ENCODE measurements around the gene RRP15. TPM values are rescaled to one million over a fixed set of nuclear protein-coding genes. Genes with fewer than 3 reads are reported as not detected.

RRP15 gene
- total and polyA plus RNA-seq, 2 of the 13 experiments (the other 11 are each of a cell fraction or from before 2014, with no cell fraction given): 2.1 to 37.5 TPM

DNA sequence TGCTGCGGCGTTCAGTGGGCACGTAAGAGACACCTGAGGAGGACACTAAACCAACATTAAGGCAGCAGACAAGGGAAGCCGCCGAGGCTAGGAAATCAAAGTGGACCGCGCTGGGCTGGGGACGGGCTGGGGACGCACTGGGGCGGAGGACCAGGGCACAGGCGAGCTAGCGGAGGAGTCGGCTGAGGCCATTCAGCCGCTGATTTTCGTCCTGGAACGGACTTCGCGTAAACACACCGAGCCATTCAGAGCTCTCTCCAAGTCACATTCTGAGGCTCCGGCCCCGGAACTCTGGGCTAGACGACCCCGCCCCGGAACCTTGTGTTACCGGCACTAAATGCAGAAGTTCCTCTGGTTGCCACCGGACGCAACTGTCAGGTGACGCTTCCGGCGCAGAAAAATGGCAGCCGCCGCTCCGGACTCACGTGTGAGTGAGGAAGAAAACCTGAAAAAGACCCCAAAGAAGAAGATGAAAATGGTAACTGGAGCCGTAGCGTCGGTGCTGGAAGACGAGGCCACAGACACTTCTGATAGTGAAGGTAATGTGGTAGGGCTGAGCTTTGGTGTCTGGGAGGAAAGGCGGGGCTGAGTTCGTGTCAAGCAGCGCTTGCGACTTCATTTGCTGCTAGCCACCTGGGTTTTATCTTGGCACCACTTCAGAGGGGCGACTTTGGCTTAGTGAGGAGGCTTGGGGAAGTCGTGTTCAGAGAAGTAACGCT, at the start of gene RRP15 (continued):
- TF ChIP-seq ZNF782 (CRISPR knock-in tag; IDR thresholded peaks at IDR 0.05; ENCODE audit: borderline replicate concordance) (peak; percentile 72; the same call in 1 of the 2 replicates), ZNF335 (CRISPR knock-in tag; IDR thresholded peaks at IDR 0.05) (peak; percentile 81), PCBP2 (optimal IDR thresholded peaks at IDR 0.05; ENCODE audit: low read depth, low read length, poor library complexity, severe bottlenecking) (no peak), ZNF484 (CRISPR knock-in tag; IDR thresholded peaks at IDR 0.05; ENCODE audit: borderline replicate concordance, low read depth) (no peak), KDM6A (CRISPR knock-in tag; IDR thresholded peaks at IDR 0.05; ENCODE audit: low read depth) (no peak), SP140L (CRISPR knock-in tag; IDR thresholded peaks at IDR 0.05; ENCODE audit: borderline replicate concordance) (peak; percentile 90; the same call in 1 of the 2 replicates)
- TF ChIP-seq, protein P1, sequence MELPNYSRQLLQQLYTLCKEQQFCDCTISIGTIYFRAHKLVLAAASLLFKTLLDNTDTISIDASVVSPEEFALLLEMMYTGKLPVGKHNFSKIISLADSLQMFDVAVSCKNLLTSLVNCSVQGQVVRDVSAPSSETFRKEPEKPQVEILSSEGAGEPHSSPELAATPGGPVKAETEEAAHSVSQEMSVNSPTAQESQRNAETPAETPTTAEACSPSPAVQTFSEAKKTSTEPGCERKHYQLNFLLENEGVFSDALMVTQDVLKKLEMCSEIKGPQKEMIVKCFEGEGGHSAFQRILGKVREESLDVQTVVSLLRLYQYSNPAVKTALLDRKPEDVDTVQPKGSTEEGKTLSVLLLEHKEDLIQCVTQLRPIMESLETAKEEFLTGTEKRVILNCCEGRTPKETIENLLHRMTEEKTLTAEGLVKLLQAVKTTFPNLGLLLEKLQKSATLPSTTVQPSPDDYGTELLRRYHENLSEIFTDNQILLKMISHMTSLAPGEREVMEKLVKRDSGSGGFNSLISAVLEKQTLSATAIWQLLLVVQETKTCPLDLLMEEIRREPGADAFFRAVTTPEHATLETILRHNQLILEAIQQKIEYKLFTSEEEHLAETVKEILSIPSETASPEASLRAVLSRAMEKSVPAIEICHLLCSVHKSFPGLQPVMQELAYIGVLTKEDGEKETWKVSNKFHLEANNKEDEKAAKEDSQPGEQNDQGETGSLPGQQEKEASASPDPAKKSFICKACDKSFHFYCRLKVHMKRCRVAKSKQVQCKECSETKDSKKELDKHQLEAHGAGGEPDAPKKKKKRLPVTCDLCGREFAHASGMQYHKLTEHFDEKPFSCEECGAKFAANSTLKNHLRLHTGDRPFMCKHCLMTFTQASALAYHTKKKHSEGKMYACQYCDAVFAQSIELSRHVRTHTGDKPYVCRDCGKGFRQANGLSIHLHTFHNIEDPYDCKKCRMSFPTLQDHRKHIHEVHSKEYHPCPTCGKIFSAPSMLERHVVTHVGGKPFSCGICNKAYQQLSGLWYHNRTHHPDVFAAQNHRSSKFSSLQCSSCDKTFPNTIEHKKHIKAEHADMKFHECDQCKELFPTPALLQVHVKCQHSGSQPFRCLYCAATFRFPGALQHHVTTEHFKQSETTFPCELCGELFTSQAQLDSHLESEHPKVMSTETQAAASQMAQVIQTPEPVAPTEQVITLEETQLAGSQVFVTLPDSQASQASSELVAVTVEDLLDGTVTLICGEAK (IDR thresholded peaks at IDR 0.05): peak; percentile 93
- TF ChIP-seq, protein P1 (CRISPR knock-in tag; IDR thresholded peaks at IDR 0.05): peak; percentile 77
- TF ChIP-seq, protein P2, sequence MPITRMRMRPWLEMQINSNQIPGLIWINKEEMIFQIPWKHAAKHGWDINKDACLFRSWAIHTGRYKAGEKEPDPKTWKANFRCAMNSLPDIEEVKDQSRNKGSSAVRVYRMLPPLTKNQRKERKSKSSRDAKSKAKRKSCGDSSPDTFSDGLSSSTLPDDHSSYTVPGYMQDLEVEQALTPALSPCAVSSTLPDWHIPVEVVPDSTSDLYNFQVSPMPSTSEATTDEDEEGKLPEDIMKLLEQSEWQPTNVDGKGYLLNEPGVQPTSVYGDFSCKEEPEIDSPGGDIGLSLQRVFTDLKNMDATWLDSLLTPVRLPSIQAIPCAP (CRISPR knock-in tag; IDR thresholded peaks at IDR 0.05; ENCODE audit: low read depth): 0 out of 2 replicates have a peak, but pooled peaks have one; percentile 82
- TF ChIP-seq, protein P3, sequence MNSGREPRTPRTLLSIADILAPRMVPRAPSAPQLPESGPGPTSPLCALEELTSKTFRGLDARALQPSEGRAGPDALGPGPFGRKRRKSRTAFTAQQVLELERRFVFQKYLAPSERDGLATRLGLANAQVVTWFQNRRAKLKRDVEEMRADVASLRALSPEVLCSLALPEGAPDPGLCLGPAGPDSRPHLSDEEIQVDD (CRISPR knock-in tag; IDR thresholded peaks at IDR 0.05; ENCODE audit: borderline replicate concordance): no peak

All from HepG2 (cell line).